Calu3 (cell line): ENCODE measurements around the gene NEK9. TPM values are rescaled to one million over a fixed set of nuclear protein-coding genes. Genes with fewer than 3 reads are reported as not detected.

ENCODE experiments used
- BruUV-seq: library from RNA; stranded (reverse); fragments of 400-500 nt; replicated peaks from 2 replicates; lab custom pipeline; 2021; lab: Mats Ljungman, UMichigan
- CTCF ChIA-PET: fragments of 300-600 bp; sonication (Branson Sonifier 250); formaldehyde crosslinking; loops from one replicate; lab custom pipeline; 2022; ENCODE audit warnings: antibody characterized with exemption; lab: Charles Lee
- DNase-seq: peaks from one replicate; pipeline ENCODE4 v3.0.0; 2022
- H3K27ac Mint-ChIP-seq: one replicate; pipeline ENCODE4 v1.8.0; 2022; ENCODE audit warnings: mixed read lengths; ENCODE audit not compliant: unreplicated experiment
- H3K27me3 Mint-ChIP-seq: one replicate; pipeline ENCODE4 v1.8.0; 2022; ENCODE audit warnings: mixed read lengths; ENCODE audit not compliant: unreplicated experiment
- H3K36me3 Mint-ChIP-seq: one replicate; pipeline ENCODE4 v1.8.0; 2022; ENCODE audit warnings: mild to moderate bottlenecking, moderate library complexity, mixed read lengths; ENCODE audit not compliant: insufficient read depth, unreplicated experiment
- H3K4me1 Mint-ChIP-seq: one replicate; pipeline ENCODE4 v1.8.0; 2022; ENCODE audit warnings: mild to moderate bottlenecking, low read depth, mixed read lengths; ENCODE audit not compliant: unreplicated experiment
- H3K4me3 Mint-ChIP-seq: one replicate; pipeline ENCODE4 v1.8.0; 2022; ENCODE audit warnings: mild to moderate bottlenecking, low read depth, moderate library complexity, mixed read lengths; ENCODE audit not compliant: unreplicated experiment
- H3K9me3 Mint-ChIP-seq: one replicate; pipeline ENCODE4 v1.8.0; 2022; ENCODE audit warnings: low read depth, mixed read lengths; ENCODE audit not compliant: unreplicated experiment
- CTCF ChIP-seq: fragments of 200-600 bp; IDR thresholded peaks from one replicate; pipeline ENCODE4 v1.8.0; 2022; ENCODE audit warnings: antibody characterized with exemption; ENCODE audit not compliant: unreplicated experiment
- intact Hi-C: fragments of 100-400 bp; cut with micrococcal nuclease; formaldehyde crosslinking; loops from one replicate; pipeline ENCODE4 v1.10.0; 2022; ENCODE audit not compliant: unreplicated experiment
- total RNA-seq: library from RNA; stranded (reverse); gene quantifications from 2 replicates; pipeline ENCODE4 v1.2.3, GENCODE V29; 2022

NEK9 gene
- total RNA-seq, 1 experiment from 2014 or later = 63.4 TPM

DNA sequence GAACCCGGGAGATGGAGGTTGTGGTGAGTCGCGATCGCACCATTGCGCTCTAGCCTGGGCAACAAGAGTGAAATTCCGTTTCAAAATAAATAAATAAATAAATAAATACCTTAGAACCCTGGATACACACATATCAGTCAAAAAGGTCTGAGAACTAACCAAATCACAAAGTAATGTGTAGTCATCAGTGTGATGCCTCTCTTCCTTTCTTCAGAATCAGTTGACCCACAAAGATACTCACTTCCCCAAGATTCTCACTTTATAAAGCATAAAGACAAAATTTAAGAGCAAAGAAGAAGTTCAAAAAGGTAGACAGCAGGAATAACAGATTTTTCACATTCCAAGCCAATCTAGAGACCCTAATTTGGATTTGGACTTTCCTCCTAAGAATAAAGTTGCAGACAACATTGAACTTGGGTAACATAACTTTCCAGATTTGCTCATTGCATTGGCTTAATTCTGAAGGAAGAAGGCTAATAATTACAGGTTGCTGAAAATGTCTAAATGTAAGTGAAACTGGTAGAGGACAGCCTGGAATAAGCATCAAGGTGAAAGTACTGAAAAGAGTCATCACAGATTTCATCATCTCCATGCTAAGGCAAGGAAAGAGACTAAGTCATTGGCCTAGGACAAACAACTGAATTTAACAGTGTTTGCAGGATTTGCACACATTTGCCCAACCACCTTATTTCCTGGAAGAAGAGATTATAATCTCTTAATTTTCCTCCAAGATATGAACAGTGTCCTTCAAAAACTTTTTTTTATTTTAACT is 32.2 kb upstream of the NEK9 start:
- no peak overlapping the region for H3K27ac Mint-ChIP-seq

GRCh38 chr14:75156901-75157300 is 30.1 kb upstream of the NEK9 start:
- no peak overlapping the region for H3K27ac Mint-ChIP-seq
- peak overlapping the region; percentile 49 for H3K4me3 Mint-ChIP-seq
- no TSS peak for BruUV-seq
- H3K36me3 Mint-ChIP-seq = peaks cover 6% of the 10 kb centered on the region
- no peaks in the 10 kb centered on the region for H3K27me3 Mint-ChIP-seq
- CTCF ChIA-PET = no interaction called here
- DNase-seq = peak; percentile 4
- no peaks in the 10 kb centered on the region for H3K9me3 Mint-ChIP-seq
- peaks cover 48% of the 10 kb centered on the region for H3K4me1 Mint-ChIP-seq
- no peak for TF ChIP-seq CTCF
- intact Hi-C loops = no loop called here

More for the DNA sequence above, 32.2 kb upstream of the NEK9 start:
- DNase-seq = no peak
- Mint-ChIP-seq H3K27me3 (no peaks in the 10 kb centered on the region), H3K4me3 (no peak overlapping the region), H3K9me3 (no peaks in the 10 kb centered on the region), H3K36me3 (peaks cover 6% of the 10 kb centered on the region), H3K4me1 (peaks cover 48% of the 10 kb centered on the region)
- no peak for TF ChIP-seq CTCF
- intact Hi-C loops = no loop called here
- CTCF ChIA-PET = no interaction called here
- BruUV-seq = no TSS peak

- H3K4me1 Mint-ChIP-seq = peaks cover 41% of the 10 kb centered on the region
- intact Hi-C loops = no loop called here
- no peak for DNase-seq
- BruUV-seq = no TSS peak
- H3K27me3 Mint-ChIP-seq = no peaks in the 10 kb centered on the region
- H3K4me3 Mint-ChIP-seq = peak overlapping the region; percentile 28
- TF ChIP-seq CTCF = no peak
- H3K36me3 Mint-ChIP-seq = peaks cover 12% of the 10 kb centered on the region
- no peaks in the 10 kb centered on the region for H3K9me3 Mint-ChIP-seq
- CTCF ChIA-PET = interaction anchor here (0.7 to 0.8 kb wide), 2 partner anchors 35 to 140 kb away, joined by 3 to 5 read pairs; no protein-coding TSS in a partner anchor
- H3K27ac Mint-ChIP-seq = no peak overlapping the region
Observed at GRCh38 chr14:75156111-75156510, 29.3 kb upstream of the NEK9 start.

DNA sequence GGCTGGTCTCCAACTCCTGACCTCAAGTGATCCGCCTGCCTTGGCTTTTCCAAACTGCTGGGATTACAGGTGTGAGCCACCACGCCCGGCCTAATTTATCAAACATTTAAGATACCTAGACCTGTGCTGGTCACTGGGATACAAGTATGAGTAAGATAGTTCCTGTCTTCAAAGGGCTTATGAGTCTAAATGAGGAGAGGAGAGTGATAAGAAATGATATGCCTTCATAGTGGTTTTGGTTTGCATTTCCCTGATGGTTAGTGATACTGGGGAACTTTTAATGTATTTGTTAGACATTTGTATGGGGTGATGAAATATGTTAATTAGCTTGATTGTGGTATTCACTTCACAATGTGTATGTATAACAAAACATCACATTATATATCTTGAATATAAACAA is 28.3 kb upstream of the NEK9 start:
- Mint-ChIP-seq H3K27me3 (no peaks in the 10 kb centered on the region), H3K4me3 (no peak overlapping the region), H3K9me3 (no peaks in the 10 kb centered on the region), H3K4me1 (peaks cover 36% of the 10 kb centered on the region), H3K36me3 (peaks cover 15% of the 10 kb centered on the region), H3K27ac (no peak overlapping the region)
- CTCF ChIA-PET = interaction anchor here (0.8 kb wide), 1 partner anchor 141 kb away, joined by 5 read pairs; no protein-coding TSS in a partner anchor
- DNase-seq = no peak
- no TSS peak for BruUV-seq
- intact Hi-C loops = no loop called here
- no peak for TF ChIP-seq CTCF
